ENCODE data around the gene FHOD1. TPM values are rescaled to one million over a fixed set of nuclear protein-coding genes. Genes with fewer than 3 reads are reported as not detected.

Gene FHOD1
- polyA plus RNA-seq, 3 donors from 2014 or later = 3.5 to 8.2 (median 4.8) TPM

DNA sequence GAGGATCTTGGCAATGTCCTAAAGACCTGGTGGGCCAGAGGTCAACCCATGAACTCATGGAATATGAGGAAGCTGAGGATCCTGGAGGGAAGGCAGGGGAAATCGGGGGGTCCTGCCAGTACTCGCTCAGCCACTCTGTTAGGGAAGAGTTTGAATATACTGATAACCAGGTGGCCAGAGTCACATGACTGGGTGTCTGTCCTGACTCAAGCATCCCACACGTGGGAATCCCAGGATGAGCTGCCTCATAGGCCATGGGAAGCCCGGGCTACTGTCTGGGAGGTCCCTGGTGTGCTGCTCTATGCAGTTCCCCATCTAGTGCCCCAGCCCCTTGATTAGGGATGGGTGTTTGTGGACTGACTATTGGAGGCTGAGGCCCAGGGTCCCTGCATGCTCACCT lies 59.0 kb downstream of the FHOD1 start:
- H3K4me3 Mint-ChIP-seq = no peak overlapping the region
- peaks cover 7 to 8% (median 7%) of the 10 kb centered on the region in 3 donors for H3K27me3 Mint-ChIP-seq (ENCODE audit: low read depth in 3 of 3)
- H3K36me3 Mint-ChIP-seq = no peaks in the 10 kb centered on the region
- H3K4me1 Mint-ChIP-seq = peaks cover 27 to 31% of the 10 kb centered on the region in 2 donors
- no peak overlapping the region for H3K27ac Mint-ChIP-seq
- no peak for DNase-seq
- no peaks in the 10 kb centered on the region for H3K9me3 Mint-ChIP-seq

DNA sequence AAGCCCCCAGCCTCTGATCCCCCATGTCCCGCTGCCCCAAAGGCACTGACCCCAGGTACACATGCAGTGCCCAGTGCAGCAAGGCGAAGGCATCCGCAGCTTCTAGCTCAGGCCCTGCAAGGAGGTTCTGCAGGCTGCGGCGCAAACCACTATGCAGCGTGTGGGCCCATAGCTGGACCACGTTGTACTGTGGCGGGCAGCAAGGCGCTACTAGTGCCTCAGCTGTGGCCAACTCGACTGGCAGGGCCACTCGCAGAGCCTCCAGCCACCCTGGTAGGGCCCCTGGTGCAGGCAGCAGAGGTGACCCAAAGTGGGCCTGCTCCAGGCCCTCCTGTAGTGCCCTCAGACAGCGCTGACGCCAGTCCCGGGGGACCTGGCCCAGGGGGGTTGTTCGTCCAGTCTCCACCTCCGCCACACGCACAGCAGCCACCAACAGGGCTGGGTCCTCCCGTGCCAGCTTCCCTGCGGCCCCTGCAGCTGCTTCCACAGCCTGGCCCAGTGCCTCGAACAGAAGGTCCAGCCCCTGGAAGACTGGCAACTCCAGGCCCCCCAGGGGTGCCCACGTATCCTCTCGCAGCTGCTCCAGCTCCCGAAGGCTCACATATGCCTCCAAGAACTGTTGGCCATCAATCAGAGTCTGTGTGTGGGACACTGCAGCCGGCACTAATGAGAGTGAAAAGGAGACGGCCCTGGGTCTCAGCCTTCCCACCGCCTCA lies 59.9 kb downstream of the FHOD1 start:
- H3K4me1 Mint-ChIP-seq = peaks cover 17 to 21% of the 10 kb centered on the region in 2 donors
- H3K9me3 Mint-ChIP-seq = no peaks in the 10 kb centered on the region
- no peaks in the 10 kb centered on the region for H3K36me3 Mint-ChIP-seq
- H3K4me3 Mint-ChIP-seq = no peak overlapping the region
- DNase-seq = no peak
- H3K27me3 Mint-ChIP-seq (ENCODE audit: low read depth in 3 of 3) = peaks cover 7 to 8% (median 7%) of the 10 kb centered on the region in 3 donors
- no peak overlapping the region for H3K27ac Mint-ChIP-seq

GRCh38 chr16:67186550-67186950 lies 60.7 kb downstream of the FHOD1 start:
- H3K4me1 Mint-ChIP-seq = peaks cover 13 to 15% of the 10 kb centered on the region in 2 donors
- no peaks in the 10 kb centered on the region for H3K36me3 Mint-ChIP-seq
- H3K27me3 Mint-ChIP-seq (ENCODE audit: low read depth in 3 of 3) = peaks cover 4 to 7% (median 7%) of the 10 kb centered on the region in 3 donors
- no peak overlapping the region for H3K4me3 Mint-ChIP-seq
- no peaks in the 10 kb centered on the region for H3K9me3 Mint-ChIP-seq
- no peak overlapping the region for H3K27ac Mint-ChIP-seq
- no peak for DNase-seq

- Mint-ChIP-seq H3K4me1 (peaks cover 10% of the 10 kb centered on the region in 2 donors), H3K4me3 (peak overlapping the region; percentile 88 to 93 (median 91)), H3K9me3 (no peaks in the 10 kb centered on the region), H3K27me3 (ENCODE audit: low read depth in 3 of 3) (peaks cover 4 to 7% (median 7%) of the 10 kb centered on the region in 3 donors), H3K27ac (peak overlapping the region in 2 of 6 donors; percentile 40 to 82), H3K36me3 (no peaks in the 10 kb centered on the region)
- no peak for DNase-seq
These were observed 61.6 kb downstream of the FHOD1 start for GRCh38 chr16:67185651-67186134.

GRCh38 chr16:67184995-67185650 lies 62.2 kb downstream of the FHOD1 start:
- peaks cover 10% of the 10 kb centered on the region in 2 donors for H3K4me1 Mint-ChIP-seq
- DNase-seq = peak; percentile 79 to 82 (median 79)
- H3K36me3 Mint-ChIP-seq = no peaks in the 10 kb centered on the region
- H3K27ac Mint-ChIP-seq = peak overlapping the region; percentile 30 to 82 (median 56)
- peak overlapping the region; percentile 88 to 93 (median 91) for H3K4me3 Mint-ChIP-seq
- H3K9me3 Mint-ChIP-seq = no peaks in the 10 kb centered on the region
- peaks cover 2 to 7% (median 7%) of the 10 kb centered on the region in 3 donors for H3K27me3 Mint-ChIP-seq (ENCODE audit: low read depth in 3 of 3)

GRCh38 chr16:67184453-67184994 lies 62.8 kb downstream of the FHOD1 start:
- Mint-ChIP-seq H3K4me1 (peaks cover 10% of the 10 kb centered on the region in 2 donors), H3K36me3 (no peaks in the 10 kb centered on the region), H3K27me3 (ENCODE audit: low read depth in 3 of 3) (peaks cover 2 to 11% (median 7%) of the 10 kb centered on the region in 3 donors), H3K4me3 (peak overlapping the region in 4 of 5 donors; percentile 4 to 74 (median 40)), H3K9me3 (no peaks in the 10 kb centered on the region), H3K27ac (no peak overlapping the region)
- DNase-seq = no peak

- H3K27ac Mint-ChIP-seq = peak within 1 kb of the TSS in 1 of 6 donors; percentile 45
- H3K36me3 Mint-ChIP-seq = no peaks in the 10 kb centered on the region
- DNase-seq = peak; percentile 93 to 96 (median 95)
- peak within 1 kb of the TSS in 4 of 5 donors; percentile 4 to 74 (median 40) for H3K4me3 Mint-ChIP-seq
- peaks cover 10% of the 10 kb centered on the region in 2 donors for H3K4me1 Mint-ChIP-seq
- H3K9me3 Mint-ChIP-seq = no peaks in the 10 kb centered on the region
- peaks cover 2 to 9% (median 7%) of the 10 kb centered on the region in 3 donors for H3K27me3 Mint-ChIP-seq (ENCODE audit: low read depth in 3 of 3)
These were observed 63.4 kb downstream of the FHOD1 start, which contains the start of gene MATCAP1 for GRCh38 chr16:67183627-67184452. Gene MATCAP1 (minus strand): TSS chr16:67183963. CDS start chr16:67180610, 3,353 bp downstream.

DNA sequence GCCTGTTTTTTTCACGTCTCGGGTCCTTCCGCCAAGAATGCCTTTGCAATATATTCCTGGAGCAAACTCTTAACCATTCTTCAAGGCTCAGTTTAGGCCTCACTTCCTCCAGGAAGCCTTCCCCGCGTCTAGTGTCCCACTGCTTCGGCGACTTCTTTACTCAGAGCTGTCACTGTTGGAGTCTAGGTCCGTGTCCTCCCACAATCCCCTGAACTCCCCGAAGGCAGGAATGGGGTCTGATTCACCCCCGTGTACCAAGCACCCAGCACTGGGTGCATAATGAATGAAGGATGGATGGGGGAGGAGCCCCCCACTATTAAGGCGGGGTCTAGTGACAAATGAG lies 64.0 kb downstream of the FHOD1 start:
- H3K4me3 Mint-ChIP-seq = no peak overlapping the region
- H3K27me3 Mint-ChIP-seq (ENCODE audit: low read depth in 3 of 3) = peaks cover 2 to 9% (median 7%) of the 10 kb centered on the region in 3 donors
- H3K4me1 Mint-ChIP-seq = peaks cover 10 to 13% of the 10 kb centered on the region in 2 donors
- no peaks in the 10 kb centered on the region for H3K36me3 Mint-ChIP-seq
- H3K9me3 Mint-ChIP-seq = no peaks in the 10 kb centered on the region
- DNase-seq = no peak
- no peak overlapping the region for H3K27ac Mint-ChIP-seq

- peaks cover 2 to 11% (median 7%) of the 10 kb centered on the region in 3 donors for H3K27me3 Mint-ChIP-seq (ENCODE audit: low read depth in 3 of 3)
- H3K36me3 Mint-ChIP-seq = no peaks in the 10 kb centered on the region
- H3K27ac Mint-ChIP-seq = no peak overlapping the region
- peaks cover 16 to 19% of the 10 kb centered on the region in 2 donors for H3K4me1 Mint-ChIP-seq
- no peak overlapping the region for H3K4me3 Mint-ChIP-seq
- no peaks in the 10 kb centered on the region for H3K9me3 Mint-ChIP-seq
- no peak for DNase-seq
These were observed 65.0 kb downstream of the FHOD1 start for GRCh38 chr16:67182288-67182687.

DNA sequence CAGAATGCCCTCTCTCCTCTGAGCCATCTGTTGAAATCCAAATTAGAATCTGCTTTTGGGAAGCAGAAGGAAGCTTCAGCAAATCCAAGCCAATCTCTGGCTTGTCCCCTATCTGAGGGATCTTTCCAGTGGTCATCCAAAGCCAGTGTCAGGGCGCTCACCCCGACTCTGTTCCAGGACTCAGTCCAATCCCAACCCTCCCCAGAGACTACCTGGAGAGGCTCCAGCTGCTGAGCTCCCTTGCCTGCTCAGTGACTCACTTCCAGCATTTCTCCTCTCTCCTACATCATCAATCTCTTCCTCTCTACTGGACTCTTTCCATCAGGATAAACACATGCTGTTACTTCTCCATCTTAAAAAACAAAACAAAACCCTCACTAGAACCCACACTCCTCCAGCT lies 65.9 kb downstream of the FHOD1 start:
- no peak overlapping the region for H3K27ac Mint-ChIP-seq
- peaks cover 20 to 21% of the 10 kb centered on the region in 2 donors for H3K4me1 Mint-ChIP-seq
- H3K4me3 Mint-ChIP-seq = no peak overlapping the region
- H3K9me3 Mint-ChIP-seq = no peaks in the 10 kb centered on the region
- DNase-seq = no peak
- H3K36me3 Mint-ChIP-seq = no peaks in the 10 kb centered on the region
- H3K27me3 Mint-ChIP-seq (ENCODE audit: low read depth in 3 of 3) = peaks cover 4 to 14% (median 7%) of the 10 kb centered on the region in 3 donors

DNA sequence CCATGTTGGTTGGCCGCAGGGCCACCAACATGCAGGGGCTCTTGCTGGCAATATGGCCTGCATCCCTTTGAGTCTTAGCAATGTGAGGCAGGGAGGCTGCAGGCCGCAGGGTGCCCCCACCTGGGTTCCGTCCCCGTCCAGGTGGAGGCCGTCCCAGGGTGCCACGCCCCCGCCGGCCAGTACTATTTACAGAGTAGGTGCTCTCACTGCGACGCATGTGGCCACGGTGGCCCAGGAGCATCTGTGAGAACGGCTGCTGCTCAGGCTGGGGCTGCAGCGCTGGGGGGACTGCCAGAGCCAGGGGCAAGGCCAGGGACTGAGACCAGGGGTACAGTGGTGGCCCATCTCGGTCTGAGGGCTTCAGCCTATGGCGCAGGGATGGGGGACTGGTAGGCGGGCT lies 67.1 kb downstream of the FHOD1 start:
- H3K4me1 Mint-ChIP-seq = peaks cover 17 to 23% of the 10 kb centered on the region in 2 donors
- H3K27me3 Mint-ChIP-seq (ENCODE audit: low read depth in 3 of 3) = peaks cover under 1 to 14% (median 3%) of the 10 kb centered on the region in 3 donors
- DNase-seq = no peak

GRCh38 chr16:67179421-67180080 lies 67.7 kb downstream of the FHOD1 start:
- Mint-ChIP-seq H3K27ac (no peak overlapping the region), H3K36me3 (no peaks in the 10 kb centered on the region), H3K4me1 (peaks cover 17 to 22% of the 10 kb centered on the region in 2 donors), H3K27me3 (ENCODE audit: low read depth in 3 of 3) (peaks cover 0 to 14% (median 2%) of the 10 kb centered on the region in 3 donors), H3K4me3 (no peak overlapping the region), H3K9me3 (no peaks in the 10 kb centered on the region)
- DNase-seq = no peak

More for the DNA sequence above, 67.1 kb downstream of the FHOD1 start:
- Mint-ChIP-seq H3K4me3 (no peak overlapping the region), H3K27ac (no peak overlapping the region), H3K36me3 (no peaks in the 10 kb centered on the region), H3K9me3 (no peaks in the 10 kb centered on the region)

Measured in immature natural killer cell (primary cell).